Measurements from ENCODE around the gene ALDH16A1. TPM values are rescaled to one million over a fixed set of nuclear protein-coding genes. Genes with fewer than 3 reads are reported as not detected.

The ALDH16A1 gene
- total and polyA plus RNA-seq, 2 donors (not counting 1 experiment from before 2014, with no cell fraction given): 2.4 to 24.9 TPM

DNA sequence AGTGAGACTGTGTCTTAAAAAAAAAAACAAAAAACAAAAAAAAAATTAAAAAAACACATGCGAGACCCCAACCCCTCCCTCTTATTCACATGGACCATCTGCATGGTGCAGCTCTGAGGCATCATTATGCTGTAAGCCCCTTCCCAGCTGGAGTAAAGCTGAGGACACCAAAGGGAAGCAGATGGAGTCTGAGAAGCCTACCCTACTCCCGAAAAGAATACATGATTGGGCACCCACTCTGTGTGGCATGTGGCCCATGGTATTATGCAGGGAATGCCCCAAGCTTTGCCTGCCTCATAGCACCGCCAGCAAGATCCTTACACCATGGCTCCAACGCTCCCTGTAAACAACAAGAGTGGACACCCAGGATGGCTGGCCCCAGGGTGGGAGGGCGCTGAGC is 34.5 kb upstream of the ALDH16A1 start:
- Histone ChIP-seq H3K4me1 (ENCODE audit: control insufficient read depth, extremely low read depth, insufficient read depth, low read length) (no peaks in the 10 kb centered on the region), H3K27ac (ENCODE audit: insufficient read depth, low read length) (no peak overlapping the region), H3K4me2 (ENCODE audit: extremely low read depth, insufficient read depth, low read length) (no peak overlapping the region), H4K20me1 (ENCODE audit: control insufficient read depth, extremely low read depth, insufficient read depth, low read length) (no peaks in the 10 kb centered on the region), H3K36me3 (ENCODE audit: control insufficient read depth, insufficient read depth, low read length) (no peaks in the 10 kb centered on the region), H3K27me3 (ENCODE audit: control insufficient read depth, insufficient read depth, low read length) (peaks cover 55% of the 10 kb centered on the region), H3K9ac (ENCODE audit: insufficient read depth, low read length) (no peak overlapping the region), H3K79me2 (ENCODE audit: control insufficient read depth, insufficient read depth, low read length) (no peaks in the 10 kb centered on the region), H2AFZ (ENCODE audit: low read length) (no peak overlapping the region), H3K9me3 (ENCODE audit: control insufficient read depth, insufficient read depth, low read depth, low read length) (no peaks in the 10 kb centered on the region), H3K4me3 (replicated peaks in 1 of 4; ENCODE audit: control extremely low read depth in 1 of 4, insufficient read depth in 1 of 4, low read depth in 3 of 4, low read length in 4 of 4) (no peak overlapping the region)
- no peak for DNase-seq (ENCODE audit: low read depth in 2 of 2)
- no peak for TF ChIP-seq EZH2 (IDR thresholded peaks at IDR 0.05; ENCODE audit: low read length, missing control alignments)
- TF ChIP-seq, protein P1, sequence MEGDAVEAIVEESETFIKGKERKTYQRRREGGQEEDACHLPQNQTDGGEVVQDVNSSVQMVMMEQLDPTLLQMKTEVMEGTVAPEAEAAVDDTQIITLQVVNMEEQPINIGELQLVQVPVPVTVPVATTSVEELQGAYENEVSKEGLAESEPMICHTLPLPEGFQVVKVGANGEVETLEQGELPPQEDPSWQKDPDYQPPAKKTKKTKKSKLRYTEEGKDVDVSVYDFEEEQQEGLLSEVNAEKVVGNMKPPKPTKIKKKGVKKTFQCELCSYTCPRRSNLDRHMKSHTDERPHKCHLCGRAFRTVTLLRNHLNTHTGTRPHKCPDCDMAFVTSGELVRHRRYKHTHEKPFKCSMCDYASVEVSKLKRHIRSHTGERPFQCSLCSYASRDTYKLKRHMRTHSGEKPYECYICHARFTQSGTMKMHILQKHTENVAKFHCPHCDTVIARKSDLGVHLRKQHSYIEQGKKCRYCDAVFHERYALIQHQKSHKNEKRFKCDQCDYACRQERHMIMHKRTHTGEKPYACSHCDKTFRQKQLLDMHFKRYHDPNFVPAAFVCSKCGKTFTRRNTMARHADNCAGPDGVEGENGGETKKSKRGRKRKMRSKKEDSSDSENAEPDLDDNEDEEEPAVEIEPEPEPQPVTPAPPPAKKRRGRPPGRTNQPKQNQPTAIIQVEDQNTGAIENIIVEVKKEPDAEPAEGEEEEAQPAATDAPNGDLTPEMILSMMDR (conservative IDR thresholded peaks at IDR 0.05 in 1 of 2, IDR thresholded peaks at IDR 0.05 in 1 of 2; ENCODE audit: low read depth in 1 of 2, low read length in 2 of 2): no peak

GRCh38 chr19:49419173-49419572 is 33.9 kb upstream of the ALDH16A1 start:
- Histone ChIP-seq H3K79me2 (ENCODE audit: control insufficient read depth, insufficient read depth, low read length) (no peaks in the 10 kb centered on the region), H3K4me3 (replicated peaks in 1 of 4; ENCODE audit: control extremely low read depth in 1 of 4, insufficient read depth in 1 of 4, low read depth in 3 of 4, low read length in 4 of 4) (no peak overlapping the region), H3K9ac (ENCODE audit: insufficient read depth, low read length) (no peak overlapping the region), H4K20me1 (ENCODE audit: control insufficient read depth, extremely low read depth, insufficient read depth, low read length) (no peaks in the 10 kb centered on the region), H3K27me3 (ENCODE audit: control insufficient read depth, insufficient read depth, low read length) (peaks cover 61% of the 10 kb centered on the region), H3K4me1 (ENCODE audit: control insufficient read depth, extremely low read depth, insufficient read depth, low read length) (no peaks in the 10 kb centered on the region), H3K27ac (ENCODE audit: insufficient read depth, low read length) (no peak overlapping the region), H3K4me2 (ENCODE audit: extremely low read depth, insufficient read depth, low read length) (no peak overlapping the region), H3K9me3 (ENCODE audit: control insufficient read depth, insufficient read depth, low read depth, low read length) (no peaks in the 10 kb centered on the region), H2AFZ (ENCODE audit: low read length) (no peak overlapping the region), H3K36me3 (ENCODE audit: control insufficient read depth, insufficient read depth, low read length) (no peaks in the 10 kb centered on the region)
- no peak for DNase-seq (ENCODE audit: low read depth in 2 of 2)
- TF ChIP-seq, protein P1 (conservative IDR thresholded peaks at IDR 0.05 in 1 of 2, IDR thresholded peaks at IDR 0.05 in 1 of 2; ENCODE audit: low read depth in 1 of 2, low read length in 2 of 2): no peak
- TF ChIP-seq EZH2 (IDR thresholded peaks at IDR 0.05; ENCODE audit: low read length, missing control alignments): no peak

- Histone ChIP-seq H3K4me2 (ENCODE audit: extremely low read depth, insufficient read depth, low read length) (no peak overlapping the region), H3K27me3 (ENCODE audit: control insufficient read depth, insufficient read depth, low read length) (peaks cover 66% of the 10 kb centered on the region), H3K36me3 (ENCODE audit: control insufficient read depth, insufficient read depth, low read length) (no peaks in the 10 kb centered on the region), H2AFZ (ENCODE audit: low read length) (no peak overlapping the region), H3K9ac (ENCODE audit: insufficient read depth, low read length) (no peak overlapping the region), H3K27ac (ENCODE audit: insufficient read depth, low read length) (no peak overlapping the region), H3K9me3 (ENCODE audit: control insufficient read depth, insufficient read depth, low read depth, low read length) (no peaks in the 10 kb centered on the region), H3K79me2 (ENCODE audit: control insufficient read depth, insufficient read depth, low read length) (no peaks in the 10 kb centered on the region), H3K4me1 (ENCODE audit: control insufficient read depth, extremely low read depth, insufficient read depth, low read length) (no peaks in the 10 kb centered on the region), H4K20me1 (ENCODE audit: control insufficient read depth, extremely low read depth, insufficient read depth, low read length) (no peaks in the 10 kb centered on the region), H3K4me3 (replicated peaks in 1 of 4; ENCODE audit: control extremely low read depth in 1 of 4, insufficient read depth in 1 of 4, low read depth in 3 of 4, low read length in 4 of 4) (no peak overlapping the region)
- no peak for DNase-seq (ENCODE audit: low read depth in 2 of 2)
- TF ChIP-seq, protein P1 (conservative IDR thresholded peaks at IDR 0.05 in 1 of 2, IDR thresholded peaks at IDR 0.05 in 1 of 2; ENCODE audit: low read depth in 1 of 2, low read length in 2 of 2): no peak
- no peak for TF ChIP-seq EZH2 (IDR thresholded peaks at IDR 0.05; ENCODE audit: low read length, missing control alignments)
Measured at GRCh38 chr19:49420227-49420626, 32.8 kb upstream of the ALDH16A1 start.
